NCI-H446 treated with DMSO at 0.1 percent for 48 hours (cell line): ENCODE data around the gene CHST1.
A peak's percentile ranks its signal among the peaks of the same experiment; 100 is the strongest.

ENCODE experiments used
- DNase-seq: peaks from one replicate; lab custom pipeline; 2025; lab: John Stamatoyannopoulos, UW

The CHST1 gene

GRCh38 chr11:45644981-45645889 is 20.2 kb downstream of the CHST1 start:
- no peak for DNase-seq

GRCh38 chr11:45643598-45644260 is 21.7 kb downstream of the CHST1 start:
- DNase-seq: no peak

GRCh38 chr11:45641961-45642360 is 23.5 kb downstream of the CHST1 start:
- DNase-seq: no peak

- DNase-seq: no peak
Observed at GRCh38 chr11:45638051-45638450, 27.4 kb downstream of the CHST1 start.

- no peak for DNase-seq
Observed at GRCh38 chr11:45635907-45636306, 29.5 kb downstream of the CHST1 start.

GRCh38 chr11:45625611-45626010 is 39.8 kb downstream of the CHST1 start:
- no peak for DNase-seq

- DNase-seq: no peak
Observed at GRCh38 chr11:45624095-45624494, 41.3 kb downstream of the CHST1 start.

GRCh38 chr11:45622861-45623260 is 42.6 kb downstream of the CHST1 start:
- no peak for DNase-seq

GRCh38 chr11:45622283-45622682 is 43.1 kb downstream of the CHST1 start:
- DNase-seq: no peak

- no peak for DNase-seq
Observed at GRCh38 chr11:45621588-45621987, 43.8 kb downstream of the CHST1 start.

- DNase-seq: no peak
Observed at GRCh38 chr11:45620243-45620642, 45.2 kb downstream of the CHST1 start.

- no peak for DNase-seq
Observed at GRCh38 chr11:45618897-45619296, 46.5 kb downstream of the CHST1 start.

GRCh38 chr11:45617871-45618601 is 47.4 kb downstream of the CHST1 start:
- DNase-seq: no peak

GRCh38 chr11:45616802-45617549 is 48.4 kb downstream of the CHST1 start:
- no peak for DNase-seq

GRCh38 chr11:45615182-45615792 is 50.1 kb downstream of the CHST1 start:
- no peak for DNase-seq

GRCh38 chr11:45614196-45614828 is 51.1 kb downstream of the CHST1 start:
- DNase-seq: no peak

- DNase-seq: no peak
Observed at GRCh38 chr11:45610627-45611026, 54.8 kb downstream of the CHST1 start.

GRCh38 chr11:45609902-45610301 is 55.5 kb downstream of the CHST1 start:
- DNase-seq: no peak

- no peak for DNase-seq
Observed at GRCh38 chr11:45609337-45609736, 56.1 kb downstream of the CHST1 start.

- peak; percentile 19 for DNase-seq
Observed at GRCh38 chr11:45607995-45608394, 57.4 kb downstream of the CHST1 start.
